T-helper 1 cell treated with Interleukin-12 subunit alpha and Interleukin-12 subunit beta and Interleukin-4 antibody, amounts not matched to agents 30 μg/mL and 1 μg/mL, for 36 hours (primary cell): ENCODE measurements around the gene SRP68.

ENCODE experiments used
- H3K27ac Mint-ChIP-seq: one replicate; pipeline ENCODE4 v1.8.0; 2021; ENCODE audit warnings: mild to moderate bottlenecking, mixed read lengths
- H3K27me3 Mint-ChIP-seq: one replicate; pipeline ENCODE4 v1.8.0; 2021; ENCODE audit warnings: low read depth, mixed read lengths
- H3K36me3 Mint-ChIP-seq: one replicate; pipeline ENCODE4 v1.8.0; 2021; ENCODE audit warnings: low read depth, mixed read lengths
- H3K4me1 Mint-ChIP-seq: one replicate; pipeline ENCODE4 v1.8.0; 2021; ENCODE audit warnings: low read depth, mixed read lengths
- H3K4me3 Mint-ChIP-seq: one replicate; pipeline ENCODE4 v1.8.0; 2021; ENCODE audit warnings: mild to moderate bottlenecking, moderate library complexity, mixed read lengths
- H3K9me3 Mint-ChIP-seq: one replicate; pipeline ENCODE4 v1.8.0; 2021; ENCODE audit warnings: mixed read lengths

The SRP68 gene

DNA sequence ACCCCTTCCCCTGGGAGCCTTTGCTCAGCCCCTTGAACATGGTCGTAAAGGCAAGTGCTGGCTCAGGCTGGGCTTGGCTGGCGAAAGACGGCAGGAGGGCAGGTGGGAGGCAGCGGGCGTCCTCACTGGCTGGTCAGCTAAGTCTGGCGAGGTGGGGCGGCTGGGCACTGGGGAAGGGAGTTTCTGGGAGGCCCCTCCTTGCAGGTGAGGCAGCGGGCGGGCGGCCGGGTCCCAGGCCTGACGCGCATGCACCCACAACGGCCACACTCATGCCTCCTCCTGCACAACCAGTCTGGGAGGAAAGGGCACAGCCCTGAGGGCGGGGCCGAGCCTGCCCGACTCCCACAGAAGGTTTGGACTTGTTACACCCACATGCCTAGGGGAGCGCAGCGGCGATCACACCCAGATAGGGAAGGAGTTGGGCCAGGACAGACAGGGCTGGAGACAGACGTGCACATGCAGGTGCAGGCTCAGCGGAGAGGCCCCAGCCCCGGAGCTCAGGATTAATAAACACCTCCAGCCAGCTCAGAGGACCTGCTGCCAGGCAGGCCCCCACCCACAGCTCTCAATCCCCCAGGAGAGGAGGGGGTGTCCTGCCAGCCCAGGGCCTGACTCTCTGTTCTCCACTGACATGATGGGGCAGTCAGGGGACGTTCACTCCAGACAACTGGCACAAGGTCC lies 45.0 kb downstream of the SRP68 start, which contains the start of gene EVPL:
Gene EVPL, minus strand, starts transcription at position 148 of the 681 bp plus-strand sequence. Its CDS starts 108 bp downstream, at position 40.
- H3K36me3 Mint-ChIP-seq, result no peaks in the 10 kb centered on the region
- H3K4me3 Mint-ChIP-seq, result no peak within 1 kb of the TSS
- H3K27ac Mint-ChIP-seq, result no peak within 1 kb of the TSS
- H3K4me1 Mint-ChIP-seq, result peaks cover 7% of the 10 kb centered on the region
- H3K27me3 Mint-ChIP-seq, result no peaks in the 10 kb centered on the region
- H3K9me3 Mint-ChIP-seq, result no peaks in the 10 kb centered on the region

DNA sequence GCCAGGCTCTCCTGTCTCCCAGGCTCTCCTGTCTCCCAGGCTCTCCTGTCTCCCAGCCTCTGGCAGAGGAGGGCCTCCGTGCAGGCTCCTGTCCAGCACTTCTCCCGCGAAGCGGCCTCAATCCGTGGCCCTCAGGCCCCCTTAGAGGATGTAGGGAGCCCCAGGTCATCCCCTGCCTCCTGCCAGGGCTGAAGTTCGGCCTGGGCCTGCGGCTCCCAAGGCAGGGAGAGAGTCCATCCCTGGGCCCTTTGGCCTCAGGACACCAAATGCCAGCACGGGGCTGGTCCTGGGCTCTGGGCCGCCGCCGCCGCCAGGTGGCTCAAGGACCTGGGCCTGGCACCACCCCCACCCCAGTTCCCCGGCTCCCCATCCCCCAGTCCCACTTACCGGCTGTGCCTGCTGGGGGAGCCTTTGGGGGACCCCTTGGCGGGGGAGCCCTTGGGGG lies 45.6 kb downstream of the SRP68 start:
- Mint-ChIP-seq H3K4me1 (peaks cover 7% of the 10 kb centered on the region), H3K4me3 (no peak overlapping the region), H3K27ac (no peak overlapping the region), H3K27me3 (no peaks in the 10 kb centered on the region), H3K9me3 (no peaks in the 10 kb centered on the region), H3K36me3 (no peaks in the 10 kb centered on the region)

DNA sequence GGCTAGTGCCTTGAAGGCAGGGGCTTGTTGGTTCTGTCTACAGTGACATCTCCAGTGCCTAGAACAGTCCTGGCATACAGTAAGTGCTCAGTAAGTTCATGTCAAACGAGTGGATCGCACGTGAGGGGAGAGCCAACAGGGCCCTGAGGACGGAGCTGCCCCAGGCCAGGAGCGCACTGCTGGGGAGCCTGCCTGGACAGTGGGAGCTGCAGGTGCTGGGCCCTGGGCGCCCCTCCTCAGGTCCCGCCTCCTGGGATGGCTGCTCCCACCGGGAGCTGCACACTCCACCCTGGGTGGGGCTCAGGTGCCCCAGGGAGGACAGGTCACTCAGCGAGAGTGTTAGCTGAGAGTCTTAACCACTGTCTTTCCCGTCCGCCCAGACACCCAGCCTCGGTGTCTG lies 47.0 kb downstream of the SRP68 start:
- no peak overlapping the region for H3K27ac Mint-ChIP-seq
- H3K4me3 Mint-ChIP-seq, result no peak overlapping the region
- H3K36me3 Mint-ChIP-seq, result no peaks in the 10 kb centered on the region
- H3K27me3 Mint-ChIP-seq, result peaks cover under 1% of the 10 kb centered on the region
- H3K9me3 Mint-ChIP-seq, result no peaks in the 10 kb centered on the region
- peaks cover 7% of the 10 kb centered on the region for H3K4me1 Mint-ChIP-seq

GRCh38 chr17:76024353-76024752 lies 48.0 kb downstream of the SRP68 start:
- Mint-ChIP-seq H3K4me1 (peaks cover 2% of the 10 kb centered on the region), H3K27me3 (peaks cover 8% of the 10 kb centered on the region), H3K27ac (no peak overlapping the region), H3K4me3 (no peak overlapping the region), H3K36me3 (no peaks in the 10 kb centered on the region), H3K9me3 (no peaks in the 10 kb centered on the region)

DNA sequence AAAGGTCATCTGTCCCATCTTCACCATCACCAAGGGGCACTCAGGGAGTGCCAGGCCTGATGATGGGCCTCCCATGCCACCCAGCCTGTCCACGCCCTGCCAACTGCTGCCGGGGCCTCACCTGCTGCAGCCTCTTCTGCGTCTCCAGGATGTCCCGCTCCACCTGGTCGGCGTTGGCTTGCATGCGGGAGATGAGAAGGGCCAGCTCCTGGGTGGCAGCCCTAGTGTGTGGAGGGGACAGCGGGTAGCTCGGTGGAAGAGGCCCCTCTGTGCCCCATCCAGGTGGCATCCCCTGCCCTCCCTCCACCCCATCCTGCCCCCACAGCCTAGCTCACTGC lies 48.4 kb downstream of the SRP68 start:
- H3K4me3 Mint-ChIP-seq, result no peak overlapping the region
- H3K4me1 Mint-ChIP-seq, result no peaks in the 10 kb centered on the region
- no peaks in the 10 kb centered on the region for H3K9me3 Mint-ChIP-seq
- H3K36me3 Mint-ChIP-seq, result no peaks in the 10 kb centered on the region
- peaks cover 8% of the 10 kb centered on the region for H3K27me3 Mint-ChIP-seq
- H3K27ac Mint-ChIP-seq, result no peak overlapping the region

DNA sequence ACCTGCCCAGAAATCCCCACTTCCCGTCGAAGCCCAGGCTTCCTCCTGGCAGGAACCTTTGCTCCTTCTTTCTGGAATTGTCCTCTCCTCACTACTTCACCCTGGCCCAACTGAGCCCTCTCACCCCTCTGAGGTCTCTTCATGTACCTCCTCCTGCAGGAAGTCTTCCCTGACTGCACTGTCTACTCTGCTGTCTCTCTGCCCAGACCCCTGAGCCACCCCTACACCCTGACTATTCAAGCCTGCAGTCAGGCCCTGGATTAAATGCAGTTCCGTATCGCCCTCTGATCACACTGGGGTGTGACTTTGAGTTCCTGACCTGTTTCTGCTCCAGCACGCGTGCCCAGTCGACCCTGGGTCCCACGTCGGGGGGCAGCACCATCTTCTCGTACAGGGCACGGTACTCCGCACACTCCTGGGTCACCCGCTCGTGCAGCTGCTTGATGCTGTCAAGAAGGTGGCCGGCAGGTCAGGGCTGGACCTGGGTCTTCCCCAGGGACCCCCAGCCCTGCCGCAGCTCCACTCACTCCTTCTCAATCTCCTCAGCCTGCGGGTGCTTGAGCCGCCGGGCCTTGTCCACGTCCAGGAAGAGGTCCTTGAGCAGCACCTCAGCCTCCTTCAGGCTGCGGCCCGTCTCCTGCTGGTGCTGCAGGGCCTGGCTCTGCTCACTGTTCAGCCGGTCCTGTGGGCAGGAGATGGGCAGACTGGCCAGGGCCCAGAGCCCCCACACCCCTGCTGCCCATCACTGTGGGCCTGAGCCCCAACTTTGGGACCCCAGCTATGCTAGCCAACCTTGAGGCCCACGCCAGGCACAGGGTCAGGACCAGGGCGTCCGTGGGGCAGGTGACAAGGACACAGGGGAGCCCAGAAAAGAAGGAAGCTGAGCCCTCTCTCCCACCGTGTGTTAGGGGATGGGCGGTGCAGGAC lies 49.1 kb downstream of the SRP68 start:
- Mint-ChIP-seq H3K27ac (no peak overlapping the region), H3K4me3 (no peak overlapping the region), H3K4me1 (no peaks in the 10 kb centered on the region), H3K27me3 (peaks cover 8% of the 10 kb centered on the region), H3K9me3 (no peaks in the 10 kb centered on the region), H3K36me3 (no peaks in the 10 kb centered on the region)

GRCh38 chr17:76022285-76022684 lies 50.0 kb downstream of the SRP68 start:
- Mint-ChIP-seq H3K9me3 (no peaks in the 10 kb centered on the region), H3K27ac (no peak overlapping the region), H3K36me3 (no peaks in the 10 kb centered on the region), H3K4me3 (no peak overlapping the region), H3K27me3 (peaks cover 8% of the 10 kb centered on the region), H3K4me1 (no peaks in the 10 kb centered on the region)

- no peak overlapping the region for H3K27ac Mint-ChIP-seq
- no peaks in the 10 kb centered on the region for H3K4me1 Mint-ChIP-seq
- H3K9me3 Mint-ChIP-seq, result no peaks in the 10 kb centered on the region
- H3K27me3 Mint-ChIP-seq, result peaks cover 8% of the 10 kb centered on the region
- no peak overlapping the region for H3K4me3 Mint-ChIP-seq
- H3K36me3 Mint-ChIP-seq, result no peaks in the 10 kb centered on the region
These were observed 52.4 kb downstream of the SRP68 start for GRCh38 chr17:76019833-76020467.

- Mint-ChIP-seq H3K27me3 (peaks cover 8% of the 10 kb centered on the region), H3K4me3 (no peak overlapping the region), H3K9me3 (no peaks in the 10 kb centered on the region), H3K36me3 (no peaks in the 10 kb centered on the region), H3K27ac (no peak overlapping the region), H3K4me1 (peaks cover 2% of the 10 kb centered on the region)
These were observed 53.5 kb downstream of the SRP68 start for GRCh38 chr17:76018801-76019200.

- no peak overlapping the region for H3K4me3 Mint-ChIP-seq
- H3K9me3 Mint-ChIP-seq, result no peaks in the 10 kb centered on the region
- H3K27me3 Mint-ChIP-seq, result peaks cover 8% of the 10 kb centered on the region
- no peak overlapping the region for H3K27ac Mint-ChIP-seq
- no peaks in the 10 kb centered on the region for H3K36me3 Mint-ChIP-seq
- peaks cover 2% of the 10 kb centered on the region for H3K4me1 Mint-ChIP-seq
These were observed 54.0 kb downstream of the SRP68 start for GRCh38 chr17:76018340-76018680.

- Mint-ChIP-seq H3K9me3 (no peaks in the 10 kb centered on the region), H3K4me1 (peaks cover 2% of the 10 kb centered on the region), H3K36me3 (no peaks in the 10 kb centered on the region), H3K4me3 (no peak overlapping the region), H3K27me3 (peaks cover 8% of the 10 kb centered on the region), H3K27ac (no peak overlapping the region)
These were observed 54.6 kb downstream of the SRP68 start for GRCh38 chr17:76017481-76018339.

DNA sequence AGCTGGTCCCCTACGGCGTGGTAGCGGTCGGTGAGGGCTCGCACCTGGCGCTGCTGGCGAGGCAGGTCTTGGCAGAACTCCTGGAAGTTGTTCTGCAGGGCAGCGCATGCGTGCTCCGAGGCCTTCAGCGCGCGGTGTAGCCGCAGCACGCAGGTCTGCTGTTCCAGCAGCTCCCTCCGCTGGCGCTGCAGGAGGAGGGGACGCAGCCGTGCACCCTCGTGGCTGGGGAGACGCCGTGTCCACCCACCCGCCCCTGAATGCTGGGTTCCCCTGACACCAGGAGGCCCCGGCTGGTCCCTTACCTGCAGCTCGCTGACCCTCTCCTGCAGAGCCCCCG lies 57.4 kb downstream of the SRP68 start:
- H3K36me3 Mint-ChIP-seq, result no peaks in the 10 kb centered on the region
- no peak overlapping the region for H3K4me3 Mint-ChIP-seq
- peaks cover 2% of the 10 kb centered on the region for H3K4me1 Mint-ChIP-seq
- H3K27me3 Mint-ChIP-seq, result peaks cover 3% of the 10 kb centered on the region
- H3K27ac Mint-ChIP-seq, result no peak overlapping the region
- no peaks in the 10 kb centered on the region for H3K9me3 Mint-ChIP-seq

GRCh38 chr17:76014100-76014924 lies 58.0 kb downstream of the SRP68 start:
- Mint-ChIP-seq H3K27ac (no peak overlapping the region), H3K9me3 (no peaks in the 10 kb centered on the region), H3K36me3 (no peaks in the 10 kb centered on the region), H3K4me1 (peaks cover 2% of the 10 kb centered on the region), H3K4me3 (no peak overlapping the region), H3K27me3 (no peaks in the 10 kb centered on the region)
